PFSK-1 (cell line): Measurements from ENCODE around the gene KRTAP10-5.

Experiments
- FOXP2 ChIP-seq: optimal IDR thresholded peaks from 2 replicates; pipeline ENCODE3; 2011; ENCODE audit warnings: borderline replicate concordance, control low read depth, inconsistent platforms; ENCODE audit not compliant: insufficient read depth; ENCODE audit errors: extremely low read length, extremely low read depth
- POLR2AphosphoS5 ChIP-seq: IDR thresholded peaks from 2 replicates; pipeline ENCODE4 v1.6.1; 2012; ENCODE audit warnings: low read depth, mild to moderate bottlenecking, control low read depth, low read length, moderate library complexity
- SIN3A ChIP-seq: IDR thresholded peaks from 2 replicates; pipeline ENCODE4 v1.6.1; 2012; ENCODE audit warnings: mild to moderate bottlenecking, low read length, moderate library complexity, borderline replicate concordance; ENCODE audit not compliant: insufficient read depth
- TAF1 ChIP-seq: IDR thresholded peaks from 2 replicates; pipeline ENCODE4 v1.6.1; 2012; ENCODE audit warnings: low read length, control low read depth, borderline replicate concordance; ENCODE audit not compliant: insufficient read depth
- TF ChIP-seq, protein P1 (sequence below), 2 experiments: IDR thresholded peaks; 2 replicates each; pipeline versions ENCODE4 v1.6.1 to v1.8.0; 2011 to 2012; ENCODE audit warnings: low read depth in 2 of 2, low read length in 2 of 2, control low read depth in 1 of 2, inconsistent platforms in 1 of 2, mild to moderate bottlenecking in 1 of 2, moderate library complexity in 1 of 2; ENCODE audit not compliant: insufficient read depth in 1 of 2

Gene KRTAP10-5

GRCh38 chr21:44594406-44594916 lies 14.1 kb upstream of the KRTAP10-5 start:
- TF ChIP-seq SIN3A: no peak
- TF ChIP-seq POLR2AphosphoS5: no peak
- TF ChIP-seq, protein P1, sequence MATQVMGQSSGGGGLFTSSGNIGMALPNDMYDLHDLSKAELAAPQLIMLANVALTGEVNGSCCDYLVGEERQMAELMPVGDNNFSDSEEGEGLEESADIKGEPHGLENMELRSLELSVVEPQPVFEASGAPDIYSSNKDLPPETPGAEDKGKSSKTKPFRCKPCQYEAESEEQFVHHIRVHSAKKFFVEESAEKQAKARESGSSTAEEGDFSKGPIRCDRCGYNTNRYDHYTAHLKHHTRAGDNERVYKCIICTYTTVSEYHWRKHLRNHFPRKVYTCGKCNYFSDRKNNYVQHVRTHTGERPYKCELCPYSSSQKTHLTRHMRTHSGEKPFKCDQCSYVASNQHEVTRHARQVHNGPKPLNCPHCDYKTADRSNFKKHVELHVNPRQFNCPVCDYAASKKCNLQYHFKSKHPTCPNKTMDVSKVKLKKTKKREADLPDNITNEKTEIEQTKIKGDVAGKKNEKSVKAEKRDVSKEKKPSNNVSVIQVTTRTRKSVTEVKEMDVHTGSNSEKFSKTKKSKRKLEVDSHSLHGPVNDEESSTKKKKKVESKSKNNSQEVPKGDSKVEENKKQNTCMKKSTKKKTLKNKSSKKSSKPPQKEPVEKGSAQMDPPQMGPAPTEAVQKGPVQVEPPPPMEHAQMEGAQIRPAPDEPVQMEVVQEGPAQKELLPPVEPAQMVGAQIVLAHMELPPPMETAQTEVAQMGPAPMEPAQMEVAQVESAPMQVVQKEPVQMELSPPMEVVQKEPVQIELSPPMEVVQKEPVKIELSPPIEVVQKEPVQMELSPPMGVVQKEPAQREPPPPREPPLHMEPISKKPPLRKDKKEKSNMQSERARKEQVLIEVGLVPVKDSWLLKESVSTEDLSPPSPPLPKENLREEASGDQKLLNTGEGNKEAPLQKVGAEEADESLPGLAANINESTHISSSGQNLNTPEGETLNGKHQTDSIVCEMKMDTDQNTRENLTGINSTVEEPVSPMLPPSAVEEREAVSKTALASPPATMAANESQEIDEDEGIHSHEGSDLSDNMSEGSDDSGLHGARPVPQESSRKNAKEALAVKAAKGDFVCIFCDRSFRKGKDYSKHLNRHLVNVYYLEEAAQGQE (IDR thresholded peaks at IDR 0.05; ENCODE audit: insufficient read depth in 1 of 2, low read depth in 2 of 2, low read length in 2 of 2): no peak
- TF ChIP-seq TAF1: no peak
- no peak for TF ChIP-seq FOXP2

DNA sequence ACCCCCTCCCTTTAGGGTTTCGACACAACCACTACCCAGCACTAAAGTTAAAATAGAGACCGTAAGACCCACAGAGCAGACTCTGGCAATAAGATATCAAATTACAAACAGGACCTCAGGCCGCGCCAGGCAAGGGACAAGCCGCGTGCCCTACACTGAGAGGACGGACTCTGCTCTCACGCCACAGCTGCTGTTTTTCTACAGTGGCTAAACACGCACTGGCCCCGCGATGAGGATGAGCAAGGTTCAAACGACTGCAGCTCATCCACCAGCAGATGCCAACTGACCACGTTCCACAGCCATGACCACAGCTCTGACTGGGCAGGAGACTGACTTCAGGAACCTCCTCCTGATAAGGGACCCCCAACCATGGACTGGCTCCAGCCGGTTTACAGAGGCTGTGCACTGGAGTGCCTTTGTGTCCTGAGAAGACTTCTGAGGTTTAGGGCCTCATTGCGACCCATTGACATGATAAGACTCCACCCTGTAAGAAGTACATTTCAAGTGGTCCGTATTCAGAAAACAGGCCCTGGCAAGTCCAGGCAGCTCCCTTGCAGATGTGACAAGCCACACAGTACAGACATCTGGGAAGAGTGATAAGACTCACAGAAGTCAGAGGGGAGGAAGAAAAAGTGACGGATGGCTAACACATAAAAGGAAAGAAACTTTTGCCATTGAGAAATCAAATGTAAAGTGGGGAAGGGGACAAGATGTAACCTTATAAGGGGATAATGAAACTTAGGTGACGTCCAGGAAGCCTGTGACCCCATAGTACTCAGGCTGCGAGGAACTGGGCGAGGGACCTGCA lies 13.4 kb upstream of the KRTAP10-5 start:
- TF ChIP-seq TAF1 (no peak), POLR2AphosphoS5 (no peak), SIN3A (no peak), FOXP2 (no peak)
- TF ChIP-seq, protein P1 (IDR thresholded peaks at IDR 0.05; ENCODE audit: insufficient read depth in 1 of 2, low read depth in 2 of 2, low read length in 2 of 2): no peak

DNA sequence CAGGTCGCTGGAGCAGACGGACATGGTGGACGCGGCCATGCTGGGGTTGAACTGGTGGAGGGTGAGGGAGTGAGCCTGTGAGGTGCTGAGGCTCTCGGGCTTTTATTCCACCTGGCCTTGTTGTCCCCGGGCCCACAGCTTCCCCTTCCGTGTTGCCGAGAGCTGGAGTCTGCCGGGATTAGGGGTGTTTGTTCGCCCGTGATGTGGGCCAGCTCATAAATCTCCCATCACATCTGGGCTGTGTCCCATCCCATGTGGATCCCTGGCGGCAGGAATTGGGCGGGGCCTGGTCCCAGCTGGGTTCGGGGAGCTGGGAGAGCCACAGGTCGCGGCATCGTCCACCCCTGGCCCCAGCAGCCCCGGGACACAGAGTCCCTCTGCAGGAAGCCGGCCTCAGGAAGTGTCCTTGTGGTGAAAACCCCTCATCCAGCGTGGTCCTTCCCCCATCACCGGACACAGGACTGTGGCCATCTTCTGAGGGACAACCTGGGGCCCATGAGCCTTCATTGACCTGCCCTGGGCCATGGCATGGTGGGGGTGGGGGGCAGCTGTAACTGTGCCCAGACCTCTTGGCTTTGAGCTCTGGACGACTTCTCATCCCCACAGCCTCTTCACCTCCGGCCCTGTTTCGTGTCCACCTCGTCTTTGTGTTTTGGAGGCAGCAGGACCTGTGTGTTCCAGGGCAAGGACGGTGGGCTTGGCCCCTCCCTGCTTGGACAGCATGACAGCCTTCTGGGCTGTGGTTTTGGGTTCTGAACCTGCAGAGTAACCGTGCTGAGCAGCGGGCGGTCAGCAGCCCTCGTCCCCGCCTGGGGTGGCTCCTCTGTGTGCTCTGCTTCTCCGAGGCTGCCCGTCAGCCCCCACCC lies 12.3 kb upstream of the KRTAP10-5 start, which contains the start of gene KRTAP10-6:
Gene KRTAP10-6, minus strand, starts transcription at position 60 of the 866 bp plus-strand sequence. Its CDS starts 21 bp downstream, at position 39.
- no peak for TF ChIP-seq SIN3A
- TF ChIP-seq FOXP2: no peak
- no peak for TF ChIP-seq POLR2AphosphoS5
- TF ChIP-seq, protein P1 (IDR thresholded peaks at IDR 0.05; ENCODE audit: insufficient read depth in 1 of 2, low read depth in 2 of 2, low read length in 2 of 2): no peak
- TF ChIP-seq TAF1: no peak

DNA sequence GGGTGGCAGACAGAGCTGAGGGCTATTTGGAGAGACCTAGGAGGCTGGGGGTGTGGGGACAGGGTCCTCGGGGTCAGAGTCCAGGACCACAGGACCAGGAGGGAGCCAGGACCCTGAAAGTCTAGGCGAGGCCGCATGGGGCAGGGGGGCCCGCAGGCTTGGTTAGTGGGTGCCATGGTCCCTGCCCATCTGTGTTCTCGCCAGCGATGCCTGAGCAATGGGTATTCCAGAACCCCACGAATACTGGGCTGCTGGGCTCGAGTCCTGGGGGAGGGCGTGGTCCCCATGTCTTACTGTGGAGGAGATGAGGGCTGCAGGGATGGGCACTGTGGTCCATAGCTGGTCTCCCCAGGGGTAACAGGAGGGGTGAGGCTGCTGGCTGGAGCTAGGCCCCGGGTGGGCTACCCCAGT lies 9.9 kb upstream of the KRTAP10-5 start:
- no peak for TF ChIP-seq FOXP2
- TF ChIP-seq, protein P1 (IDR thresholded peaks at IDR 0.05; ENCODE audit: insufficient read depth in 1 of 2, low read depth in 2 of 2, low read length in 2 of 2): no peak
- no peak for TF ChIP-seq SIN3A
